OCI-LY3 (cell line): ENCODE results near the gene GPR158.

Experiments used
- CTCF ChIP-seq: fragments of 200-600, 300-600 bp; sonication (generic); IDR thresholded peaks from 2 replicates; pipeline ENCODE4 v1.5.1; 2014; ENCODE audit warnings: antibody characterized with exemption, low read length, low read depth
- EZH2phosphoT487 ChIP-seq: fragments of 200-600 bp; shearing (Covaris generic); IDR thresholded peaks from 2 replicates; pipeline ENCODE4 v1.6.1; 2018; ENCODE audit warnings: antibody characterized with exemption, mixed run types, low read depth

GRCh38 chr10:25502453-25502852 is 327.7 kb downstream of the GPR158 start:
- no peak for TF ChIP-seq CTCF
- TF ChIP-seq EZH2phosphoT487, result no peak
